Endothelial cell of umbilical vein (primary cell): ENCODE results near the gene SRGAP3. TPM values are rescaled to one million over a fixed set of nuclear protein-coding genes. Genes with fewer than 3 reads are reported as not detected.

ENCODE experiments used
- BruUV-seq: library from RNA; stranded (reverse); fragments of 400-500 nt; replicated peaks from 2 replicates; lab custom pipeline; 2021; lab: Mats Ljungman, UMichigan
- CTCF ChIA-PET: fragments of 300-600, 350-600 bp; sonication (Branson Sonifier 250); formaldehyde crosslinking; loops from one replicate; lab custom pipeline; 2021; ENCODE audit warnings: antibody characterized with exemption, inconsistent platforms; lab: Charles Lee
- POLR2A ChIA-PET: fragments of 300-600, 350-600 bp; sonication (Branson Sonifier 250); formaldehyde crosslinking; loops from one replicate; lab custom pipeline; 2021; ENCODE audit warnings: antibody characterized with exemption, inconsistent platforms; lab: Charles Lee
- DNase-seq: peaks from one replicate; pipeline ENCODE4 v3.0.0-alpha.2; 2011; ENCODE audit warnings: low read depth, low spot score
- FAIRE-seq: peaks from 2 replicates; lab custom pipeline; 2011; peaks lifted over from hg19 to GRCh38; lab: Jason Lieb, UNC
- H2AFZ ChIP-seq: 2 replicates; pipeline ENCODE4 v1.6.0; 2012; ENCODE audit warnings: low read depth, low read length, control low read depth, inconsistent platforms
- H3K27ac ChIP-seq: 2 replicates; pipeline ENCODE4 v1.5.1; 2011; ENCODE audit warnings: low read depth, mild to moderate bottlenecking, control low read depth, low read length, moderate library complexity; ENCODE audit not compliant: insufficient read depth
- H3K27me3 ChIP-seq, 2 experiments: 2 replicates each; pipeline versions ENCODE4 v1.6.0 to v1.6.1; 2011; ENCODE audit warnings: low read length in 2 of 2, mixed read lengths in 1 of 2; ENCODE audit not compliant: control insufficient read depth in 2 of 2, insufficient read depth in 2 of 2
- H3K36me3 ChIP-seq, 2 experiments: 2 replicates in 1 of 2; 3 replicates in 1 of 2; pipeline ENCODE4 v1.5.1; 2011; ENCODE audit warnings: low read length in 2 of 2, mild to moderate bottlenecking in 1 of 2, moderate library complexity in 1 of 2; ENCODE audit not compliant: control insufficient read depth in 2 of 2, insufficient read depth in 2 of 2; ENCODE audit errors: extremely low read depth in 1 of 2
- H3K4me1 ChIP-seq: 3 replicates; pipeline ENCODE4 v1.5.1; 2011; ENCODE audit warnings: mild to moderate bottlenecking, low read length; ENCODE audit not compliant: control insufficient read depth, insufficient read depth; ENCODE audit errors: extremely low read depth
- H3K4me2 ChIP-seq: 2 replicates; pipeline ENCODE4 v1.6.1; 2011; ENCODE audit warnings: low read length, control low read depth, mixed read lengths; ENCODE audit not compliant: insufficient read depth
- H3K4me3 ChIP-seq, 3 experiments: fragments of 200-600 bp in 1 of 3; sonication (generic), shearing (Covaris generic) in 1 of 3; replicated peaks in 1 of 3; 2 replicates each; pipeline ENCODE4 v1.5.1; 2011 to 2016; ENCODE audit warnings: control low read depth in 3 of 3, low read length in 3 of 3, mild to moderate bottlenecking in 2 of 3, inconsistent platforms in 1 of 3, low read depth in 1 of 3, moderate library complexity in 1 of 3; ENCODE audit not compliant: insufficient read depth in 1 of 3
- H3K79me2 ChIP-seq: 2 replicates; pipeline ENCODE4 v1.6.0; 2012; ENCODE audit warnings: low read length, inconsistent platforms; ENCODE audit not compliant: control insufficient read depth, insufficient read depth
- H3K9ac ChIP-seq: replicated peaks from 2 replicates; pipeline ENCODE3; 2011; ENCODE audit warnings: low read length, control low read depth; ENCODE audit not compliant: insufficient read depth; ENCODE audit errors: extremely low read depth
- H3K9me1 ChIP-seq: replicated peaks from 3 replicates; pipeline ENCODE4 v1.6.0; 2011; ENCODE audit warnings: mild to moderate bottlenecking, low read length; ENCODE audit not compliant: control insufficient read depth, insufficient read depth; ENCODE audit errors: extremely low read depth
- H3K9me3 ChIP-seq: replicated peaks from 2 replicates; pipeline ENCODE4 v1.5.1; 2012; ENCODE audit warnings: low read length, inconsistent platforms; ENCODE audit not compliant: control insufficient read depth, insufficient read depth
- H4K20me1 ChIP-seq: replicated peaks from 2 replicates; pipeline ENCODE3; 2011; ENCODE audit warnings: mild to moderate bottlenecking, low read length; ENCODE audit not compliant: control insufficient read depth, insufficient read depth; ENCODE audit errors: extremely low read depth
- CTCF ChIP-seq, 2 donors: IDR thresholded peaks; 1 replicate in 1 of 2; 2 replicates in 1 of 2; pipeline ENCODE4 v1.5.1; 2011; ENCODE audit warnings: low read length in 2 of 2, mild to moderate bottlenecking in 2 of 2, moderate library complexity in 2 of 2, control low read depth in 1 of 2, inconsistent platforms in 1 of 2, low read depth in 1 of 2; ENCODE audit not compliant: insufficient read depth in 1 of 2; ENCODE audit errors: extremely low read depth in 1 of 2
- EZH2 ChIP-seq: IDR thresholded peaks from 2 replicates; pipeline ENCODE4 v1.6.1; 2012; ENCODE audit warnings: borderline replicate concordance, low read depth, mild to moderate bottlenecking, moderate library complexity, low read length, inconsistent platforms; ENCODE audit not compliant: severe bottlenecking
- FOS ChIP-seq: IDR thresholded peaks from 2 replicates; pipeline ENCODE4 v1.6.1; 2011; ENCODE audit warnings: mild to moderate bottlenecking, low read length, moderate library complexity, borderline replicate concordance; ENCODE audit not compliant: insufficient read depth
- GATA2 ChIP-seq: IDR thresholded peaks from 2 replicates; pipeline ENCODE4 v1.7.0; 2011; ENCODE audit warnings: low read depth, mild to moderate bottlenecking, moderate library complexity, mixed read lengths, low read length; ENCODE audit not compliant: insufficient read length, insufficient read depth
- JUN ChIP-seq: IDR thresholded peaks from 2 replicates; pipeline ENCODE4 v1.6.1; 2011; ENCODE audit warnings: borderline replicate concordance, low read depth; ENCODE audit not compliant: insufficient read length, insufficient read depth
- MAX ChIP-seq: IDR thresholded peaks from 2 replicates; pipeline ENCODE4 v1.6.1; 2011; ENCODE audit not compliant: insufficient read depth, insufficient read length
- MYC ChIP-seq: IDR thresholded peaks from one replicate; pipeline ENCODE4 v1.6.1; 2011; ENCODE audit warnings: mild to moderate bottlenecking, low read depth, low read length
- POLR2A ChIP-seq: IDR thresholded peaks from 2 replicates; pipeline ENCODE4 v1.6.1; 2012; ENCODE audit warnings: low read depth, mild to moderate bottlenecking, control low read depth, low read length
- POLR2AphosphoS5 ChIP-seq: IDR thresholded peaks from 2 replicates; pipeline ENCODE4 v1.6.1; 2012; ENCODE audit warnings: low read depth, mild to moderate bottlenecking, control low read depth, low read length, moderate library complexity; ENCODE audit not compliant: insufficient read depth
- dilution Hi-C: fragments of 300-500 bp; cut with MboI; formaldehyde crosslinking; loops from one replicate; pipeline ENCODE4 v1.15.0; 2019; ENCODE audit warnings: low sequenced_read_pairs; ENCODE audit not compliant: extremely low pct_ligation_motif_present
- intact Hi-C: fragments of 100-400 bp; cut with micrococcal nuclease; formaldehyde crosslinking; loops from one replicate; pipeline ENCODE4 v1.10.0; 2022
- polyA plus RNA-seq, 4 experiments: library from polyadenylated mRNA; depleted of rRNA in 3 of 4; stranded (reverse) in 3 of 4; unstranded in 1 of 4; fragments of >200 nt; gene quantifications; 2 replicates each; pipeline versions ENCODE4 v1.2.1 to v1.2.3, GENCODE V29; 2011 to 2012; ENCODE audit warnings: missing spikeins in 1 of 4
- total RNA-seq: library from RNA; stranded (reverse); gene quantifications from 2 replicates; pipeline ENCODE4 v1.2.3, GENCODE V29; 2021

The SRGAP3 gene
- total and polyA plus RNA-seq, 2 donors (not counting 3 experiments of a cell fraction or from before 2014, with no cell fraction given): 0.06 TPM; not detected in 1

DNA sequence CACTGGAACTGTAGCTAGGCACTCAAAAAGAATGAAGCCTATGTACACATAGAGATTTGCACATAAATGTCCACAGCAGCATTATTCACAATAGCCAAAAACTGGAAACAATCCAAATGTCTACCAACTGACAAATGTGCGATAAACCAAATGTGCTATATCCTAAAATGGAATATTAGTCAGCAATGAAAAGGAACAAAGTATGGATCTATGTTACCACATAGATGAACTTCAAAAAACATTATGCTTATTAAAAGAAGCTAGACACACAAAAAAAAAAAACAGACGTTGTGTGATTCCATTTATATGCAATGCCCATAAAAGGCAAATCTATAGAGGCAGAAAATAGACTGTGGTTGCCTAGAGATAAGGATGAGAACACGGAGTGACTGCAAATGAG lies 39.7 kb downstream of the SRGAP3 start:
- CTCF ChIA-PET: no interaction called here
- H3K27me3 ChIP-seq: no peaks in the 10 kb centered on the region
- no peaks in the 10 kb centered on the region for H3K9me3 ChIP-seq
- no peak for TF ChIP-seq POLR2AphosphoS5
- no peak for TF ChIP-seq GATA2
- no peak for TF ChIP-seq CTCF (IDR thresholded peaks at IDR 0.05; ENCODE audit: extremely low read depth in 1 of 2, insufficient read depth in 1 of 2, low read depth in 1 of 2, low read length in 2 of 2)
- no peak for TF ChIP-seq JUN
- TF ChIP-seq POLR2A: no peak
- no peak for TF ChIP-seq FOS
- no peak for TF ChIP-seq EZH2
- TF ChIP-seq MAX: no peak
- TF ChIP-seq MYC: no peak
- POLR2A ChIA-PET: no interaction called here
- no peaks in the 10 kb centered on the region for H3K4me1 ChIP-seq
- no peaks in the 10 kb centered on the region for H3K9me1 ChIP-seq
- no peaks in the 10 kb centered on the region for H3K36me3 ChIP-seq
- H4K20me1 ChIP-seq: no peaks in the 10 kb centered on the region
- no peak overlapping the region for H3K9ac ChIP-seq
- no peak overlapping the region for H2AFZ ChIP-seq
- no peak for FAIRE-seq
- no peak for DNase-seq
- no peak overlapping the region for H3K27ac ChIP-seq
- dilution Hi-C loops: no loop called here
- H3K4me2 ChIP-seq: no peak overlapping the region
- intact Hi-C loops: no loop called here
- no peak overlapping the region for H3K4me3 ChIP-seq
- no peaks in the 10 kb centered on the region for H3K79me2 ChIP-seq
- BruUV-seq: no TSS peak
